GM23248 (cell line): Measurements from ENCODE around the gene VWF.

ENCODE experiments used
- EZH2 ChIP-seq: fragments of 200-600 bp; sonication (generic); IDR thresholded peaks from 2 replicates; pipeline ENCODE4 v1.6.1; 2018; ENCODE audit warnings: antibody characterized with exemption, mild to moderate bottlenecking; ENCODE audit not compliant: insufficient read depth, poor library complexity, severe bottlenecking
- EZH2phosphoT487 ChIP-seq: fragments of 200-600 bp; sonication (generic); IDR thresholded peaks from 2 replicates; pipeline ENCODE4 v1.6.1; 2018; ENCODE audit warnings: antibody characterized with exemption, moderate library complexity, mild to moderate bottlenecking, low read depth; ENCODE audit not compliant: insufficient read depth

DNA sequence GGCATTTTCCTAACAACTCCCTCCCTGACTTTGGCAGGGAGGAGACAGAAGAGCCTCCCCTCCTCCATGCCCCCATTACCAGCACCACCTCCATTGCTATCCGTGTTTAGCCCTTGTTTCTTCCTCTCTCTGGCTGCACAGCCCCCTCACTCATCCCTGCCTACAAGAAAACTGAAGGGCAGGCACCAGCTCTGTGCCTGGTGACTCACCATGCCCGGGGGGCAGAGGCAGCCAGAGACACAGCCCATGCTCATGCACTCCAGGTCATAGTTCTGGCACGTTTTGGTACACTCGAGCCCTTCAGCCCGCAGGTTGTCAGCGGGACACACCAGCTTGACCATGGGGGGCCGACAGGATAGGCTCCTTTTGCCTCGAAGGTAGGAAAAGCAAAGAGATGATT is 80.4 kb downstream of the VWF start:
- TF ChIP-seq EZH2: no peak
- no peak for TF ChIP-seq EZH2phosphoT487
